NCI-H187 treated with DMSO at 0.1 percent for 48 hours (cell line): ENCODE results near the gene PTPRM.
"Not testable (repeated sequence)": the region's sequence is repeated elsewhere in the genome, so short reads cannot be mapped to it uniquely, and the experiment has no call there.

Experiments used
- DNase-seq: peaks from one replicate; lab custom pipeline; 2025; lab: John Stamatoyannopoulos, UW

PTPRM gene

DNA sequence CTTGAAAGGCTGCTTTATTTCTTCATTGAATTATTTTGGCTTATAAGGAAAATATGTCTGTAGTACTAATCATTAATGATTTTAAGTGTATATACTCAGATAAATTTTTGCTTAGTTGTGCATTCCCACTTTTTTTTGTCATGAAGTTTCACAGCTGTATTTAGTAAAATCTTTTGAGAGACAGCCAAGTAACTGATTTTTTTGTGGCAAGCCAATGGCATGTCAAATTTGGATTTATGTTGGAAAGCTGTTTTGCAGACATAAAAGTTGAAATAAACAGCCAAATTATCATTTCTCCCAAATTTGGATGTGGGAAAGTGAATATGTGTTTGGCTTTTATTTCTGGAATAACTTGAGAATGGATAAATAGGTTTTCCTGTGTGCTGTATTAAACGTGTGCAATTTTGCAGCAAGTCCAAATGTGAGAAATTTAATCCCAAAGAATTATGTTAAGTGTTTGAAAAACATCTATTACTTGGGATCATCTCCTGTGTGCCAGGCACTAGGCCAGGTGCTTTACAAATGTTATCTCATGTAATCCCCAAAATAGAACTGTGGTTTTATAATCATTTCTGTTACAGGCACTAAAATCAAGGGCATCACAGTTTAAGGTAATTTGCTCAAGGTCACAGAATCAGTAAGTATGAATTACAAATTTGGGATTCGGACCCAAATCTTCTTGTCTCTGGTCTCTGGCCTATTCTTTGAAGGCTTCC, 160.4 kb downstream of the PTPRM start:
- DNase-seq: no peak

DNA sequence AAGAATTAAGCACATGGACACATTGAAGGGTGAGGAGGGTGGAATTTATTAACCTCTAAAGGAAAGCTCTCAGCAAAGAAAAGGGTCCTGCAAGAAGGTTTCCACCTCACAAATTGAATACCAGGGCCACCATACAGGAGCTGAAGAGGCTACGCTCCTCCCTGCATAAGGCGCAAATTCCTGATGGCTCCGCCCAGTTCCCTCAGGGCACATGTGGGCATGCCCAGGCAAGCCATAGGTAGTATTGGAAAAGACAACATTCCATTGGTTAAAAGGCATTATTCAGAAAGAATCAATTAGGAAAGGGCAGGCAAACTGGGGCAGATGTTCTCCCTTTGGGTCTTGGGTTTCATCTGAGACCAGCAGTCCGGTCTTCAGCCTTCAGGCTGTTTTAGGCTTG, 161.2 kb downstream of the PTPRM start:
- no peak for DNase-seq

DNA sequence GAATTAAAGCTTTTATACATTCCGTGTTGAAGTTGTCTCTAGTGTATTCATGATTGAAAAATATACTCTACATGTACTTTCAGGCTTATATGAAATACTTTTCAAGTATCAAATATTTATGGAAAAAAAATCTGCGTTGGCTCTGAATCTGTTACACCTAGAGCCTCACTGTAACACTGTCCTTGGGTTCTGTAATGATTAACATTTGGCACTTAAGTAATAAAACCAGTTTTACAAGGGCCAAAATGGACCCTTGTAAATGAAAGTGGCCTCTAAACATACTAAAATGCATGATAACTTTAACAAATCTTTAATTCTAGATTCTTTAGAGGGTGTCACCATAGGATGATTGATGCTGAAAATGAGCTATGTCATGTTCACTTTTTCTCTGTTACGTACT, 162.8 kb downstream of the PTPRM start:
- DNase-seq: no peak

DNA sequence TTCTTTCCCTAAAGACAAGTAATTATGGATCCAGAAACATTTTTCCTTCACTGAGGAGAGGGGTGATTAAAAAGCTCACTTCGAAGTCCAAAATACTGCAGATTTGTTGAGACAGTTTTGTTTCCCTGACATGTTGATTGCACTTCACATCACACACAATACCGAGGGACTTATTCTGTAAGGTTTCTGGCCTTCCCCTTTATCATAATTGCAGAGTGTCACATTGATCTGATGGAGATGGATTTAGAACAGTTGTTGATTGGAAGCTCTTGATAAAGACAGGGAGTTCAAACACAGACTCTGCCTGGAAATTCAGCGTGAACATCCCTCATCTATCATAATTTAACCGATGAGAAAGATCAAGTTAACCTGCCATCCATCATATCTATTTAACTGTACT, 163.6 kb downstream of the PTPRM start:
- no peak for DNase-seq

DNA sequence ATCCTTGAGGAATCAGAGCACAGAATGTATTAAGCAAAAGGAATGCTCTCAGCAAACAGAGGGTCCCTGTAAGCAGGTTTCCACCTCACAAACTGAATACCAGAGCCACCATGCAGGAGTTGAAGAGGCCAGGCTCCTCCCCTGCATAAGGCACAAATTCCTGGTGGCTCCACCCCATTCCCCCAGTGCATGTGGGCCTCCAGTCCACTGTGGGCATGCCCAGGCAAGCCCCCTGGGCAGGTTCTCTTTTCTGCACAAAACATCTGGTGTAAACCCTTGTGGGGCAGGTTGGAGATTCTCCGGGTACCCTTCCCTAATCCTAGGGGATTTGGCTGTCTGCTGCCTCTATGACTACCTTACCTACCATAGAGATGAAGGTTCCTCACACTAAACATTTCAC, 166.5 kb downstream of the PTPRM start:
- no peak for DNase-seq

DNA sequence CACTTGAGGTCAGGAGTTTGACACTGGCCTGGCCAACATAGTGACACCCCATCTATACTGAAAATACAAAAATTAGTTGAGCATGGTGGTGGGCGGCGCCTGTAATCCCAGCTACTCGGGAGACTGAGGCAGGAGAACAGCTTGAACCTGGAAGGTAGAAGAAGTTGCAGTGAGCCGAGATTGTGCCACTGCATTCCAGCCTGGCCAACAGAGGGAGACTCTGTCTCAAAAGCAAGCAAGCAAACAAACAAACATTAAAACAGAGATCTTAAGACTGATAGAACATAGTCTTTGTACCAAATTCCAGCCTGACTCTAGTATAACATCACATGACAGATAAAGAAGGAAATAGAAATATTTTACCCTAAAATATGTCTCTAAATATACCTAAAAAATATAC, 168.1 kb downstream of the PTPRM start:
- no peak for DNase-seq

DNA sequence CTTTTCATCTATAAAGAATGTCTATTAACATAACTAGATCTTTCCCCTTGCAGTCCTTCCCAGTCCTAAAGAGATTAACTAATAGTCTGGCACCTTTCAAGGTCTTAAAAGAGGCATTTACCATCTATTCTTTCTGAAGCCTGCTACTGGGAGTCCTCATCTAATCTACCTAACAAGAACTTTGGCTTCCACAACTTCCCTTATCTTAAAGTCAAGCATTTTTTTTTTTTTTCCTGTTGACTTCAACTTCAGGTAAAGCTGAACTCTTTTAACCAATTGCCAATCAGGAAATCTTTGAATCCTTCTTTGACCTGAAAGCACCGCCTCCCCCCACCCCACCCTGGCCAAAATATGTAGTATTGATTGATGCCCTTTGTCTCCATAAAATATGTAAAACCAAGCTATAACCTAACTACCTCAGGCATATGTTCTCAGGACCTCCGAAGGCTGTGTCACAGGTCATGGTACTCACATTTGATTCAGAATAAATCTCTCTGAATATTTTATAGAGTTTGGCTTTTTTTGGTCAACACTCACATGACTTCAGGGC, 168.6 kb downstream of the PTPRM start:
- DNase-seq: no peak

DNA sequence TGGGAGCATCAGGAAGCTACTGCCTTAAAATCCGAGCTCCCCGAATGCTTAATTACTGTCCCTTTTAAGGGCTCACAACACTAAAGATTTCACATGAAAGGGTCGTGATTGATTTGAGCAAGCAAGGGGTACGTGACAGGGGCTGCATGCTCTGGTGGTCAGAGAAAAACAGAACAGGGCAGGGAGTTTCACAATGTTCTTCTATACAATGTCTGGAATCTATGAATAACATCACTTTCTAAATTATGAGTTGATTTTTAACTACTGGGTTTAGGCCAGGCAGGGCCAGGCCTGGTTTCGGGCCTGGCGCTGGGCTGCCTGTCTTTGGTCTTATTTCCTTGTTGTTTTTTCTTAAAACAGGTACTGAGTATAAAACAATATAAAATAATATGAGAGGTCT, 169.4 kb downstream of the PTPRM start:
- DNase-seq: not testable (repeated sequence)

DNA sequence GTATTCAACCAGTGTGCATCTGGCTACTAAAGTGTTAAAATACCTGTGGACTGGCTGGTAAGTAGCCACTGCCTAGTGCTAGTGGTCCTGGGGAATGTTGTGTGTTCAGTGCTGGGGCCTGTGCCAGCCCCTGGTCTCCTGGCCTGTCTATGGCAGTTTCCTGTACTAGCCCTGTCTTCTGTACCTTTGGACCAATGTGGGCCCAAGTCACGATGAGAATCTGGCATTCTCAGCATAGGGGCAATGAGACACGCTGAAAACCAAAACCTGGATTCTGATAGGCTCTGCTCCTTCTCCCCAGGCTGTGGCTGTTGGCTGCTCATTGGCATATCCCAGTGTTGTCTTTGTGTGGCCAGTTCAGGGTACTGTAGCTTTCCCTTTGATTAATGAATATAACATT, 170.4 kb downstream of the PTPRM start:
- DNase-seq: no peak

DNA sequence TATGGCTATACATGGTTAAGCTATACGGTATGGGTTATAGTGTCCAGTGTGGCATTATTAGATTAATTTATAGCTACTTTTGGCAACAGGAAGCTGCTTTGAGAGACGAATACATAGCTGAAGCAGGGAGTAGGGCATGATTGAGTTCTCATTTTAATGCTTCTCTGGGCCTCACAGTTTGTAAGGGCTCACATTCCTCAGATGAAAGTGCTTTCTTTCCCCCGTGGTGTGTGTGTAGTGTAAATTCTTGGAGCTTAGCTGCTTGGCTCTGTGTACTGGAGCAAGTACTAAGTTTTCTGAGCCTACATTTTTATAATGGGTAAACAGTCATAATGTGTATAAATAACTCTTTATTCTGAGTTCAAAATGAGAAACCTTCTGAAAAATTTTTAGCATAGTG, 173.7 kb downstream of the PTPRM start:
- DNase-seq: no peak

DNA sequence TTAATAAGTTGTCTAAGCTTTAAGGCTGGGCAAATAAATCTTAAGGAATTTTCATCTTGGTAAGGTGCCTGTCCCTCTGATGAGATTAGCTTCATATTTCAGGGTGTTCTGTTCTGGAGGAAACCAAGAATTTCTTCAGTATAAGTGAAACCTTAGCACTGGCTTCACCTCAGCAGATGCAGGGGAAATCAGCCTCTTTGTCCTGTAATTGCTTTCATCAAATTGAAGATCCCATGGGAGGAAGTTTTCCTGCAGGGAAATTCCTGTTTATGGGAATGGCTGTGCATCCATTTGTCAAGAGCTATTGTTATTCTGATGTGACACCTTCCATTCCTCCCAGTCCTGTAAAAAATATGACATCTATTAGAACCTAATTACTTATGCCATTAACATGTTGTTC, 174.5 kb downstream of the PTPRM start:
- DNase-seq: no peak

DNA sequence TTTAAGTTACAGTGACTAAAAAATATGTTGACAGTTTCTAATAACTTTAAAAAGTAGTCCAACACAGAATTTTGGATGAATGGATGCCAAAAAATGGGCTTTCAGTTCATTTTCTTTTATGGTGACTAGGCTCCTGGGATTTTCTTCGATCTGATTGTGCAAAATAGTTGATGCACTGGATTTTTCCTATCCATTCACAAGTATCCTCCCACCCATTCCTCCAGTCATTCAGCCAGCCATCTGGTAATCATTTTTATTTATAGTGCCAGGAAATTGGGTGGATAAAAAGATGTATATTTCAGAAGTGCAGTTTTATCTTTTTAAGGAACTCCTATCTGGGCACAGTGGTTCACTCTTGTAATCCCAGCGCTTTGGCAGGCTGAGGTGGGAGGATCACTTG, 175.1 kb downstream of the PTPRM start:
- DNase-seq: no peak

DNA sequence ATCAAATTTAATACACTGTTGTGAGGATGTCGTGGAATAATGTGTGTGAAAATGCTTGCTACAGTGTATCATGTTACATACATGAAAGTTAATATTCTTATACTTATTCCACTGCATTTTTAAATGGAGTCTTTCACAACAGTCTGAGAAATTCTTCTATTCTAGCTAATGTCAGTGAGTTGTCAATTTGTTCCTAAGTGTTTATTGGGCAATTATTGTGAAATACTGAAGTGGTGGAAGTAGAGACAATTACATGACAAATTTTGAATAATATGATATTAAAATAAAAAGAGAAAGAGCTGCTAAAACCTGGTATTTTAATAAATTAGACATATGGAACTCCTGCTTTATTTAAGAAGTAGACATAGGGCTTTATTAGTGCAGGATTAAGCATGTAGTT, 176.1 kb downstream of the PTPRM start:
- no peak for DNase-seq

DNA sequence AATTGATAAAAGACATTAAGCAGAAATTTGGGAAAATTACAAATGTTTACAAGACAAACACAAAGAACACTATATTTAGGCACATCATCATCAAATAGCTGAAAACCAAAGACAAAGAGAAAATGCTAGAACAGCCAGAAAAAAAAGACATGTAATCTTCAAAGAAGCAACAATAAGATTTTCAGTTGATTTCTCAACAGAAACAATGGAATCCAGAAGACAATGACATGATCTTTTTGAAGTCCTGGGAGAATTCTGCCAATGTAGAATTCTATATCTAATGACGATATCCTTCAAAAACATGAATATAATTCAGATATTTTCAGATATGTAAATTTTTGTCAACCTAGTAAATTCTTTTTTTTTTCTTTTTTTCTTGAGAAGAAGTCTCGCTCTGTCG, 179.0 kb downstream of the PTPRM start:
- DNase-seq: no peak

DNA sequence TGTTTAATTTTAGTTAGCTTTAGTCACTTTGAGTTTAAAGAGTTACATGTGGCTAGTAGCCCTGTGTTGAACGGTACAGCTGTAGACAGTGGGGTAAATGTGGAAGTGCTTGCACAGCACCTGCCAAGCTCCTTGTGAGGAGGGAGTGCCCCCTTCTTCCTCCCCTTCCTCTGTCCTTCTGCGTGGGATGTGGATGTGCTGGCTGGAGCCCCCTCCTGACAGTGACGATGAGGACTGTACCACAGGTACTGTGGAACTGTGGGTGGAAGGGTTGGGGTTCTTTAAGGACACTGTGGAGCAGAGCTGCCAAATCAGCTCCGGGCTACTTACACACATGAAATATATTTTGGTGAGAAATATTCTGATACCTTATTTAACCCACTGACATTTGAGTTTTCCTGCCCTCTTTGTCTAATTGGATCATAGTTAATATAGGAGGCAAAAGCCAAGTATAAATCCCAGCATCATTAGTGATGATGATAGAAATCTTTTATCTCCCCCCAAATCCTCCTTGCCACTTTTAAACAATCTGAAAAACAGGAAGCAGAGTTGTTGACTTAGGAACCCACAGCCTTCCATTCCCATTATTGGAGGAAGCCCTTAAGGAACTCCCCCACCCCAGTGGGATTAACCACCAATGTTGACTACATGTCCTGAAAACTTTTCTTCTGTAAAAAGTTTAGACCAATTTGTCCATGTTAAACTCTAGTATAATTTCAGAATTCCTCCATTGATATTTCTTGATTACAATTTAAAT, 181.3 kb downstream of the PTPRM start:
- DNase-seq: no peak

DNA sequence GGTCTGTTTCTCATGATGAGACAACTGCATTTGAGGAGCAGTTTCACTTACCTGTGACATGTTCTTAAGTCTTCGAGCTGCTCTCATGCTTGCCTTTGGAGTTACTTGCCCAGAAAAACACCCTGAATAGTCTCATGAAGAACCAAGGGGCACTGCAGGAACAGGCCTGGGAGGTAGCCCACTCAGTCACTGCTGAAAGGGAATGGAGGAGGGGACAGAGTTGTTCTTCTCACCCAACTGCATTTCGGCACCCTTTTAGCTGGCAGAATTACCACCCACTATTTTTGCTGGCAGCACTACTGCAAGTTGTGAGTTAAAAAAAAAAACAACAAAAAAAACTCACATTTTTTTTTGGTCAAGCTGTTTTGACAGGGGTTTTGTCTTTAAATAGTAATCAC, 181.9 kb downstream of the PTPRM start:
- DNase-seq: no peak

DNA sequence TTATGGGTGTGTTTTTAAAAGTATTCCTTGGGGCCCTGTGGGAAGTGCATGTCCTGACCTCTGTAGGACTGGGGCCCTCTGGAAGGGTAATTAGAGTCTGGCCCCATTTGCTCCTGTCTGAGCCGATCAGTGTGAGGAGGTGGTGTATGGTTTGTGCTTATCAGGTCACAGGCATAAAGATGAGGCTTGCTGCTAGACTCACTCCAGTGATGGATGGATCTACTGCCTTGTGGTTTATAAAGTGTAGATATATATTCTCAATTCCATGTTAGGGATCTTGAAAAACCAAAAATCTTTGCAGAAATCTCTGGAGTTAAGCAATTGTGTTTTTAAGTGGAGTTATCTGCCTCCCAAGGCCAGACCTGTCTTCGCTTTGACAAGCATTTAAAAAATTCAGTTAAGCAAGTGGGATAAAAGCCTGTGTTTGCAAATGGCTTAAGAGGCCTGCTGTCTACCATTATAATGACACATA, 182.4 kb downstream of the PTPRM start:
- DNase-seq: no peak

DNA sequence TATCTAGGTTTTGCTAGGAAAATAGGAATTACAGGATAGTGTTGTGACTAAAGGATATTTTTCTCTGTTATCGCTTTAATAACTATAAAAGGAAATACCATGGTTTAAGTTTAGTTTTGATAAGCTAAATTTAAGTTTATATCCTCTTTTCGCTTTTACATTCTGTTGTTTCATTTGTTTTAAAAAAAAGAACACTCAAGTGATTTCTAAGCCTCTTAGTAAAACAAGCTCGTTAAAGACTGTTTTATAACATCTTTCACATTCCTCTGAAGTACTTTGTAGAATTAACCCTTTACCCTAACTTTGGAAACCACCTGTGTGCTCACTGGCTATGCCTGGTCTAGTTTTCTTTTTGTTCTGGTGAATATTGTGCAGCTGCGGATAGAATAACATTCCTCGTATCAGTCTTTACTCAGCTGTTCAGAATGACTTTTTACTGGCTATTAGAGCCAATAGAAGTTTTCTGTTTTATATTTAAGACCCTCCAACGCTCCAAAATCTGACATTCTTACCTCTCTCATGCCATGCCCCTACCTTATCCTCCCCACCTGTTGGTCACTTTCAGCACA, 183.1 kb downstream of the PTPRM start:
- no peak for DNase-seq

DNA sequence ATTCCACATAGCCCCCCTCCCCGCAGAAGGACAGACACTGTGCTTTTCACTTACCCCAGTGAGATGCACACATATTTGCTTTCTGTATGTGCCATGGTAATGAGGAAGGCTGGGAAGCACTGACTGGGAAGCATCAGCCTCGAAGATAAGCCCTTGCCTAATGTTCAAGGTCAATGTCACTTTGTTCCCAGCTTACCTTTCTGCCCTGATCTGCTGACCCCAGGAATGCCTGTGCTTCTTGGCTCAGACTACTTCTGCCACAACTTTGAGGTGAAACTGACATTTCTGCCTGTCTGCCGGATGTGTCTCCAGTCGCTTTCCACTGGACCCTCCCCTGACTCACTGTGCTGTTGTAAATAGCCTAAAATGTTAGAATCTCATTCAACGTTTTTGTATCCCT, 183.8 kb downstream of the PTPRM start:
- DNase-seq: no peak

DNA sequence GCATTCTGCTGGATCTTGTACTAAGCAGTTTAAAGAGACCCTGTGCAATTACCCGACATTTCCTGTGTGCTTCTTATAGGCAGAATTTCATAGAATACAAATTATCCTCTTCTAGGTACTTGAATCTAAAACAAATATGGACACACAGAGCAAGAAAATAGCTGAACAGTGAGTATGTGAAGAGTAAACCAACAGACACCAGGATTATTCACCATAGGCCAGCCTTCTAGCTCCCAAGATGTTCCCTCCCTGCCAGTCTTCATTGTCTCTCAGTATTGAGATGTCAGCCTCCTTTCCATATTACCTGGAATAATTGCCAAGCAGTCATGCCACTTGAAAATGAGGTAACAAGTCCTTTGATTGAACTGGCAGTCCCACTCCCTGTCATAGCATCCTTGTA, 187.1 kb downstream of the PTPRM start:
- no peak for DNase-seq

DNA sequence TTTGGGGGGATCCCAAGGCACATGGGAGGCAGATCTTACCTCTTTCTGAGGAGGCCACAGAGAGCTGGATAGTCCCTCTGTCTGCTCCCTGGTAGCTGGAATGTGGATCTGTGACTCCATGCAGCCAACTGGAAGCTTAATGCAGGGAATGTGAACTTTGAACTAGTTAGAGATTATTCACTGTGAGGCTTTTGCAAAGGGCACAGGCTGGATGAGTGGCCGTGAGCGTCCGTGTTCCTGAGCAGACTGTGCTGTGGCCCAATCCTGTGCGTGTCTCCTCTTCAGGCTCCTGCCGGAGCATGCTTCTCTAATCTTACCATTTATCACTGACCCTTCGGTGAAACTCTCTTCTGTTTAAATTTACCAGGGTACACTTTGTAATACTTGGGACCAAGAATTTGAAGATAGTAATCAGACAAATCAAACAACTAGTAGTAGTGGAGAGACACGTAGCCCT, 187.6 kb downstream of the PTPRM start:
- DNase-seq: no peak

DNA sequence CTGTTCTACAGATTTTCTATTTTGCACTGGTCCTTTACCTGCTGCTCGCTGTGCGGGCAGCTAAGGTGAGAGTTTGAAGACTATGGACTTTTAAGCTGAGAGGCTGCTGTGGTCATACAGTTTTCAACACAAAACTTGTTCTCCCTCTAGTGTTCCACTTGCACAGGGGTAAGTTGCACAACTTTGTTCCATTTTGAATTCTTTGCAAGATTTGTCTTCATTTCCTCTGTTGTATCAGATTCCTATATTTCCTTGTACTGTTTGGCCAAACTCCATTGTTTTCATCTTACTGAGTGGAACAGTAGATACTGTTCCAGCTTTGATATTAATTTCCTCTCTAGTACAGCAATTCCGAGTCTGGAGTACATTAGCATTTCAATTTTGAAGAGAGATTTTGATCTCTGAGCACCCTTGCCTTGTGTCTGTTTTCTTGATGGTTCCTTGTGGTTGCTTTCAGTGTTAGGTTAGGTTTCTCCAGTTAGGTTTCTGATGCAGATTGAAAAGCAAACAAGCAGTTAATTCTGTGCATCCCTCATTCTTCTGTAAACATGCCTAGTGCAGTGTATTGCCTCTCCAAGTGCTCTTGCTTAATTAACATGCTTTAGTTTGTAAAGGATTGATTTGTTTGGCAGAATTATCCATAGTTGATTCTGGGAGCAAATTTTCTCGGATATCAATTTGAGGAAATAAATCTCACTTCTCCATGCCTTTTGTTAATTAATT, 188.8 kb downstream of the PTPRM start:
- DNase-seq: no peak
